HEK293T (cell line): Measurements from ENCODE around the gene EVC2.

ENCODE experiments used
- FOXK2 ChIP-seq: fragments of 450-650 bp; IDR thresholded peaks from 2 replicates; pipeline ENCODE4 v1.6.1; 2016; ENCODE audit warnings: mild to moderate bottlenecking
- NFRKB ChIP-seq: fragments of 450-650 bp; IDR thresholded peaks from 2 replicates; pipeline ENCODE4 v1.6.1; 2016; ENCODE audit warnings: mild to moderate bottlenecking, moderate library complexity
- SUZ12 ChIP-seq: fragments of 450-650 bp; IDR thresholded peaks from 2 replicates; pipeline ENCODE4 v1.6.1; 2016; ENCODE audit warnings: mild to moderate bottlenecking
- TARDBP ChIP-seq: fragments of 450-650 bp; IDR thresholded peaks from 2 replicates; pipeline ENCODE4 v1.6.1; 2016

DNA sequence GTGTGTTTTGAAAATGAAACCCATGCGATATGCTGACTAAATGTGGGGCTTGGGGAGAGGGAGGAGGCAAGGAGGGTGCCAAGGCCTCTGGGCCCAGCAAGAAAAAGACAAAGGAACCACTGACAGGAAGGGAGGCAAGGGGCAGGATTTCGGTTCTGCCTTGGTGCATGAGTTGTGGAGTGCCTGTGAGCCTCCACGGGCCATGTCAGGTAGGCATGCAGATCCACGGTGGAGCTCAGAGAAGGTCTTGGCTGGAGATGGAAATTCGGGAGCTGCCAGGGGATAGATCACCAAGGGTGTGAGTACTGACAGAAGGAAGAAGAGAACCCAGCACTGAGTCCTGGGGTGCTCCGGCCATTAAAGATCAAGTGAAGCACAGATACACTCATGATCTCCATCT is 4.1 kb downstream of the EVC2 start:
- TF ChIP-seq FOXK2, result no peak
- no peak for TF ChIP-seq TARDBP
- TF ChIP-seq SUZ12, result no peak
- TF ChIP-seq NFRKB, result no peak
